Neural progenitor cell (in vitro differentiated cells): ENCODE measurements around the gene HOXA13.

Source experiments
- CTCF ChIP-seq: fragments of 200-600 bp; sonication (generic); IDR thresholded peaks from 2 replicates; pipeline ENCODE4 v1.5.1; 2017; ENCODE audit warnings: antibody characterized with exemption, mild to moderate bottlenecking
- EZH2 ChIP-seq: fragments of 200-600 bp; sonication (generic); IDR thresholded peaks from 2 replicates; pipeline ENCODE4 v1.6.1; 2017; ENCODE audit warnings: antibody characterized with exemption, mild to moderate bottlenecking, moderate library complexity
- EZH2phosphoT487 ChIP-seq: fragments of 200-600 bp; sonication (generic); IDR thresholded peaks from 2 replicates; pipeline ENCODE4 v1.6.1; 2017; ENCODE audit warnings: antibody characterized with exemption

- TF ChIP-seq CTCF = no peak
- TF ChIP-seq EZH2phosphoT487 = no peak
- TF ChIP-seq EZH2 = no peak
Observed at GRCh38 chr7:27156916-27157701, 42.8 kb downstream of the HOXA13 start.
